ENCODE data around the gene GHRL.

GHRL gene

GRCh38 chr3:10294030-10294586 lies 1.4 kb upstream of the GHRL start:
- no peak for DNase-seq

GRCh38 chr3:10291641-10292040 lies 1.1 kb downstream of the GHRL start:
- DNase-seq = no peak

DNA sequence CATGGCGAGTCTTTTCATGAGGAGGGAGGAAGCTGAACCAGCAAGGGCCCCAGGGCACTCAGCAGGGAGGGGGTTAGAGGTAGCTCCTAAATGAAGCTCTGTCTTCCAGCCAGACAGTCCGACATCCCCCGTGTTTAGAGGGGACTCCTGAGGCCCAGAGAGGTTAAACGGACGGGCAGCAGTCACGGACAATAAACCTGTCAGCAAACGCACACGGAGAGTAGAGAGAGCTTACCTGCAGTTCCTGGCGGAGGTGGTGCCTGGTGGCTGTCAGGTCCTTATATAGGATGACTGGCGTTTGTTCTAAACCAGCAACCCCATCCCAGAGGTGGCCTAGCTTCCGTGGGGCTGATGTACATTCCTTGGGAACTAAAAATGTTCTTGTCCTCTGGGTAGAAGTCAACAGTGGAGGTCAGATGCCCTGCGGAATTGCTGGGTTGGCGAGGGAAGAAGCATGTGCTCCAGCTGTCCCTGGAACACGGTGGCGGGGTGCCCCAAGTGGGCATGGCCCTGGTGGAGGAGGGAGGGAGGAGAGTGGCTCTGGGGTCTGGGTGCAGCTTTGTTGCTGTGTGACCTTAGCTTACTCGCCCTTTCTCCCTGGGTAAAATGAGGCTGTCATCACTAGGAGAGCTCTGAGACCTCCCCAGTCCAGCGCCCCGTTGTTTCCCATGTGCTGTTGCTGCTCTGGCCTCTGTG lies 2.1 kb downstream of the GHRL start:
- no peak for DNase-seq

- no peak for DNase-seq
Measured at GRCh38 chr3:10289787-10290355, 2.9 kb downstream of the GHRL start.

- DNase-seq = no peak
Measured at GRCh38 chr3:10289077-10289476, 3.7 kb downstream of the GHRL start.

GRCh38 chr3:10288575-10288960 lies 4.2 kb downstream of the GHRL start:
- DNase-seq = no peak

- DNase-seq = no peak
Measured at GRCh38 chr3:10287936-10288574, 4.7 kb downstream of the GHRL start.

DNA sequence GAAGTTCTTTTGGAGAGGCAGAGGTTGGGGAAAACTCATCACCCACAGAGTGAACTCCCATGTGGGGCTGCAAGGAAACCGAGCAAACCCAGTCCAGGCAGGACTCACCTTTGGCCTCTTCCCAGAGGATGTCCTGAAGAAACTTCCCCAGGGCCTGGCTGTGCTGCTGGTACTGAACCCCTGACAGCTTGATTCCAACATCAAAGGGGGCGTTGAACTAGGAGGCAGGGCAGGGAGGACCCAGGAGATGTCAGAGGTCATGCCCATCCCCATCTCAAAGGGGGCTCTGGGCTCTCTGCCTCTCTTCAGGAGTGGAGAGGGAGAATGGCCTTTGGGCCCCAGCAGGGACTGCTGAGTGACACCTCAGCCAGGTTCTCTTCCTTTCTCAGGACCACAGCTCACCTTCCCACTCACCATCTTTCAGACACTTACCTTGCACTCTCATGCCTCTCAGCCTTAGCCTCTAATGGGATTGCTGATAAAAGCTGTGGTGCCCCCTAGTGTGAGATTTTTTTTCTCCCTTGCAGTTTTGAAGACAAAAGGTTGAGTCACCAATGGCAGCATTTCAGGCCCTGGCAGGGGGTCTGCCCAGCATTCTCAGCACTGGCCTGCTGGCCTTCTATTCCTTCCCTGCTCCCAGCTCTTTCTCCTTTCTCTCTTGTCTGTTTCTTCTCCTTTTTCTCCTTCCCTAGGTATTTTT lies 6.0 kb downstream of the GHRL start:
- DNase-seq = no peak

GRCh38 chr3:10286133-10286524 lies 6.6 kb downstream of the GHRL start:
- no peak for DNase-seq

DNA sequence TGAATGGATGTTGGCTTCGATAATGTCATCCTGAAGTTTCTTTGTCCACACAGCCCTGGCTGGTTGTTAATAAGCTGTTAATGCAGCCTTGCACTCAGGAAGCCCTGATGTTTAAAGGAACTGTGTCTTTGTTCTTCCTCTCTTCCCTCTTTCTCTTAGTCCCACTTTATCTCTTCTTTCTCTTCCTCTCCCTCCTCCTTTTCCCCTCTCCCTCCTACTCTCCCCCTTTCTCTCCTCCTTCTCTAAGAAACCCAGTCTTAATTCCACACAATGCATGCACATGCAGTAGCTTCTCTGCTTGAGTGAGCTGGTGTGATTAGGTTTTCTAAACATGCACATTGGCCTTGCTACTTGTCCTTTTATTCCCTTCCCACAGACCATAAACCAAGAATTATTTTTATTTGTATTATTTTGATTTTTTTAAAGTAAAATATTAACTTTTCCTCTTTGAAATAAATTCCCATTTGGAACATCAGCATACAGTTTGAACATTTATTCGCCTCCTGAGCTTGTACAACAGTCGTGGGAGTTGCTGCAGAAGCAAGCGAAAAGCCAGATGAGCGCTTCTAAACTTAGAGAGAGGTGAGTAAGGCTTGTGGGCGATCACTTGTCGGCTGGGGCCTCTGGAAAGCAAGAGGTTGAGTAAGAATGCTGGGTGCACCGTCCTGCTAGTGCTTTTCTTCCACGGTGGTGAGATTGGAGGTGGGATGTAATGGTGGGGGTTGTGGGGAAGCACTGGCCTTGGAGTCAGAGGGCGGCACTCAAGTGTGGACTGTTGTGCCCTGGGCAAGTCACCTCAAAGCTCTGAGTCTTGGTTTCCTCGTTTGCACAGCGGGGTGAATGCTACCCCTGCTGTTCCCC lies 7.2 kb downstream of the GHRL start:
- no peak for DNase-seq

GRCh38 chr3:10284496-10284895 lies 8.3 kb downstream of the GHRL start:
- no peak for DNase-seq

DNA sequence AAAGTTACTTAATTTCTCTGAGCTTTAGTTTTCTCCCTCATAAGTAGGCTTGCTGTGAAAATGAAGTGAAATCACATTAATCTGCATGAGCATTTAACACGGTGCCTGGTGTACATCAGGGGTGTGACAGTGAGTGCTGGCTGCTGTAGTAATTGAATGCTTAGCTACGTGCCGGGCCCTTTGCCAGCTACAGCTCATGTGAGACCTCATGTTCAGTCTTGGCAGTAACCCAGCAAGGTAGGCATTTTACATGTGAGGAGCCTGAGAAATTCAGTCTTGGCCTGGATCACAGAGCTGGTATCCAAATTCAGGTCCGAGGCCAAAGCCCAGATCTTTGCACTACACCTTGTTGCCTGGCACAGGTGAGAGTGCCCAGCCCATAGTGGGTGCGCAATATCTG lies 9.1 kb downstream of the GHRL start:
- DNase-seq = peak; percentile 30

DNA sequence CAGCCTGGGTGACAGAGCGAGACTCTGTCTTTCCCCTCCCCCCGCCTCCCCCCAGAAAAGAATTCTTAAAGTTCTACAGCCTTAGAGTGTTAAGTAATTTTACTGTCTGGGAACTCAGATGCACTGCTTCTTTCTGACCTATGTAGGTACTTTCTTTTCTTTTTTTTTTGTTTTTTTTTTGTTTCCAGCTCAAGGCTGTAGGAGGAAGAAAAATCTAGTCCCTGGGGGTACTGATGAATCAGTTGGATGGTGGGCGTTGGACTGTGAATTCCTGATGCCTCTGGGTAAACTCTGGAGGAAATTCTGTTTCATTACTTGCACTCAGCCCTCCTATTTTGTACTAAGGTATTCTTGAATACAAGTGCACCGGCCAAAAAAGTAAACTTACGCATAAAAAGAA lies 10.8 kb downstream of the GHRL start:
- no peak for DNase-seq

GRCh38 chr3:10280571-10280970 lies 12.2 kb downstream of the GHRL start:
- no peak for DNase-seq

GRCh38 chr3:10280177-10280529 lies 12.6 kb downstream of the GHRL start:
- DNase-seq = no peak

- DNase-seq = no peak
Measured at GRCh38 chr3:10279384-10280176, 13.2 kb downstream of the GHRL start.

GRCh38 chr3:10278501-10278900 lies 14.2 kb downstream of the GHRL start:
- no peak for DNase-seq

- no peak for DNase-seq
Measured at GRCh38 chr3:10277115-10277625, 15.6 kb downstream of the GHRL start.

DNA sequence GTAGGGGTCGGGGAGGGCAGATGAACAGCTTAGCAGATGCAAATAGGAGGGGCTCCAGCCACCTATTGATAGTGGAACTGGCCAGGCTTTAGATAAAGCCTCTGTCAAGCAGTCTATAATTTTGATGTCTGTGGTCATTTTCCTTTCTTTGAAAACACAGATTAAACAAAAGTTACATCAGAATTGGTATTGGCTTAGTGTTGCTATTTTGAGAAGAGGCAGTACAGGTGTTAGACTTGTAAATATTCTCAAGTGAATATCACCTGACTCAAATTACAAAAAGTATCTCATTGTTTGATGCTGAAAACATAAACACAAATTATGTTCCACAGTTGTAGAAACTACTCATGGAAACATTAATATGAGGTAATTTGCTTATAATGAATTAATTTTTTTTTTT lies 18.1 kb downstream of the GHRL start:
- DNase-seq = no peak

GRCh38 chr3:10273702-10274305 lies 18.9 kb downstream of the GHRL start:
- DNase-seq = no peak

DNA sequence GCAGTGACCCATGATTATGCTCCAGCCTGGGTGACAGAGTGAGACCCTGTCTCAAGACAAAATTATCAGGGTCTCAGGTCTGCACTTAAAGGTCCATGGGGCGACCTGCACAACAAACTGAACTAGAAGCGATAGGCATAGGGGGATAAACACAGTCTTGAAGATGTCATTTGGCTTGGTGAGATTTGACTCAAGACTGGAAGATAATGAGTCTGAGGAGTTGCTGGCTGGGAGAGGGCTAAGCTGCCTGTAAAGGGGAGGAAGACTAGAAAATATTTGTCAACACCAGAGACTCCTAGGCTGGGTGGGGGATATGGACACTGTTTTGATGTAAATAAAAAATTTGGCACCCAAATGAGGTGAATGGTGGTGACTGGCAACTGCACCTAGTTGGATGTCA lies 19.8 kb downstream of the GHRL start:
- DNase-seq = no peak

Data from RPMI8226 (cell line).